ENCODE results near the gene SARM1. TPM values are rescaled to one million over a fixed set of nuclear protein-coding genes. Genes with fewer than 3 reads are reported as not detected.

Gene SARM1
- polyA plus RNA-seq, 1 donor (not counting 4 experiments of a cell fraction or from before 2014, with no cell fraction given): 0.90 TPM

DNA sequence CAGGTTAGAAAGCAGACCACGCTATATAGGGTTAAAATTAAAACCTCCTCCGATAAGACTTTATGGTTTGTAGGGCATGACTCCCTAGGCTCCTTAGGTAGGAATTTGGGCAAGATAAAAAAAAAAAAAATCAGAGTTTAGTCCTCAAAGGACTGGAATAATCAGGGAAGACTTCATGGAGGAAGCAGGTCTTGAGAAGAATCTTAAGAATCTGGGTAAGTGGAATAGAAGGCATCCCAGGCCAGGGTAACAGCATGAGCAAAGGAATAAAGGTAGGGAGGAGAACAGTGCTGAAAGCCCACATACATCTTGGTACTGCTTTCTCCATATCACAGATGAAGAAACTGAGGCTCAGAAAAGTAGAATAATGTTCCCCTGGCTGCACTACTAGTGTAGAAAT is 19.1 kb downstream of the SARM1 start:
- Histone ChIP-seq H3K4me1 (ENCODE audit: control insufficient read depth, extremely low read depth, insufficient read depth, low read length) (peaks cover 10% of the 10 kb centered on the region), H3K4me3 (ENCODE audit: control insufficient read depth in 2 of 3, extremely low read depth in 1 of 3, insufficient read depth in 2 of 3, low read depth in 1 of 3, low read length in 3 of 3) (no peak overlapping the region)
- no peak for TF ChIP-seq EZH2 (IDR thresholded peaks at IDR 0.05; ENCODE audit: low read length)
- TF ChIP-seq, protein P1, sequence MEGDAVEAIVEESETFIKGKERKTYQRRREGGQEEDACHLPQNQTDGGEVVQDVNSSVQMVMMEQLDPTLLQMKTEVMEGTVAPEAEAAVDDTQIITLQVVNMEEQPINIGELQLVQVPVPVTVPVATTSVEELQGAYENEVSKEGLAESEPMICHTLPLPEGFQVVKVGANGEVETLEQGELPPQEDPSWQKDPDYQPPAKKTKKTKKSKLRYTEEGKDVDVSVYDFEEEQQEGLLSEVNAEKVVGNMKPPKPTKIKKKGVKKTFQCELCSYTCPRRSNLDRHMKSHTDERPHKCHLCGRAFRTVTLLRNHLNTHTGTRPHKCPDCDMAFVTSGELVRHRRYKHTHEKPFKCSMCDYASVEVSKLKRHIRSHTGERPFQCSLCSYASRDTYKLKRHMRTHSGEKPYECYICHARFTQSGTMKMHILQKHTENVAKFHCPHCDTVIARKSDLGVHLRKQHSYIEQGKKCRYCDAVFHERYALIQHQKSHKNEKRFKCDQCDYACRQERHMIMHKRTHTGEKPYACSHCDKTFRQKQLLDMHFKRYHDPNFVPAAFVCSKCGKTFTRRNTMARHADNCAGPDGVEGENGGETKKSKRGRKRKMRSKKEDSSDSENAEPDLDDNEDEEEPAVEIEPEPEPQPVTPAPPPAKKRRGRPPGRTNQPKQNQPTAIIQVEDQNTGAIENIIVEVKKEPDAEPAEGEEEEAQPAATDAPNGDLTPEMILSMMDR (optimal IDR thresholded peaks at IDR 0.05 in 1 of 3, IDR thresholded peaks at IDR 0.05 in 1 of 3, conservative IDR thresholded peaks at IDR 0.05 in 1 of 3; ENCODE audit: extremely low read depth in 1 of 3, insufficient read depth in 2 of 3, low read length in 3 of 3): no peak

DNA sequence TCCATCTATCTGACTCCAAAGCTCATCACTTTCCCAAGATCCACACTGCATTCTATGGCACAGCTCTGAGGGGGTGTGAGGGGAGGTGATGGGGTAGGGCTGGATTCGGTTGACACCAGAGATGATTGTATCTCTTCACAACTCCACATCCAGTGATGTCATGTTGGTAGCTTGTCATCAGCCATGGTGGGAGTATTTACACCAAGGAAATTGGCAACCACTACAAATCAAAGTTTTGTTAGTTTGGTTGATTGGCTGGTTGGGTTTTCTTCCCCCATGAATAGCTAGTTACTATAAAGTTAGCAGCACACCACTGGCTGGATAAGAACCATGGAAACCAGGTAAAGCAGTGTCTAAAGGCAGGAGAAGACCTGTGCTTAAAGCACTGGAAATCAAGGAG is 19.5 kb downstream of the SARM1 start:
- Histone ChIP-seq H3K79me2 (ENCODE audit: control insufficient read depth, insufficient read depth, low read length) (no peaks in the 10 kb centered on the region), H3K9me3 (ENCODE audit: control insufficient read depth, low read depth, low read length) (no peaks in the 10 kb centered on the region), H2AFZ (ENCODE audit: control insufficient read depth, low read length) (no peak overlapping the region), H3K27me3 (ENCODE audit: control insufficient read depth, extremely low read depth, insufficient read depth, low read length) (no peaks in the 10 kb centered on the region), H3K36me3 (ENCODE audit: control insufficient read depth in 2 of 2, extremely low read depth in 1 of 2, insufficient read depth in 2 of 2, low read length in 2 of 2) (no peaks in the 10 kb centered on the region), H3K4me1 (ENCODE audit: control insufficient read depth, extremely low read depth, insufficient read depth, low read length) (peaks cover 10% of the 10 kb centered on the region), H3K4me2 (ENCODE audit: control insufficient read depth, extremely low read depth, insufficient read depth, low read depth, low read length) (no peak overlapping the region), H4K20me1 (ENCODE audit: control insufficient read depth, extremely low read depth, insufficient read depth, low read length) (no peaks in the 10 kb centered on the region), H3K27ac (ENCODE audit: control insufficient read depth, insufficient read depth, low read length) (no peak overlapping the region), H3K9ac (ENCODE audit: control insufficient read depth, extremely low read depth, insufficient read depth, low read length) (no peak overlapping the region), H3K9me1 (ENCODE audit: control insufficient read depth, extremely low read depth, insufficient read depth, low read length) (no peaks in the 10 kb centered on the region), H3K4me3 (ENCODE audit: control insufficient read depth in 2 of 3, extremely low read depth in 1 of 3, insufficient read depth in 2 of 3, low read depth in 1 of 3, low read length in 3 of 3) (no peak overlapping the region)
- dilution Hi-C loops (cut with MboI; ENCODE audit: extremely low pct_ligation_motif_present, low sequenced_read_pairs): no loop called here
- TF ChIP-seq EZH2 (IDR thresholded peaks at IDR 0.05; ENCODE audit: low read length): no peak
- TF ChIP-seq, protein P1 (optimal IDR thresholded peaks at IDR 0.05 in 1 of 3, IDR thresholded peaks at IDR 0.05 in 1 of 3, conservative IDR thresholded peaks at IDR 0.05 in 1 of 3; ENCODE audit: extremely low read depth in 1 of 3, insufficient read depth in 2 of 3, low read length in 3 of 3): no peak
- no peak for FAIRE-seq
- DNase-seq (ENCODE audit: low read depth, low spot score): no peak

More for the DNA sequence above, 19.1 kb downstream of the SARM1 start:
- no peaks in the 10 kb centered on the region for H3K9me1 ChIP-seq (ENCODE audit: control insufficient read depth, extremely low read depth, insufficient read depth, low read length)
- dilution Hi-C loops (cut with MboI; ENCODE audit: extremely low pct_ligation_motif_present, low sequenced_read_pairs): no loop called here
- no peaks in the 10 kb centered on the region for H3K9me3 ChIP-seq (ENCODE audit: control insufficient read depth, low read depth, low read length)
- FAIRE-seq: no peak
- no peak overlapping the region for H3K27ac ChIP-seq (ENCODE audit: control insufficient read depth, insufficient read depth, low read length)
- H3K9ac ChIP-seq (ENCODE audit: control insufficient read depth, extremely low read depth, insufficient read depth, low read length): no peak overlapping the region
- no peak for DNase-seq (ENCODE audit: low read depth, low spot score)
- H3K79me2 ChIP-seq (ENCODE audit: control insufficient read depth, insufficient read depth, low read length): no peaks in the 10 kb centered on the region
- H3K36me3 ChIP-seq (ENCODE audit: control insufficient read depth in 2 of 2, extremely low read depth in 1 of 2, insufficient read depth in 2 of 2, low read length in 2 of 2): no peaks in the 10 kb centered on the region
- no peak overlapping the region for H3K4me2 ChIP-seq (ENCODE audit: control insufficient read depth, extremely low read depth, insufficient read depth, low read depth, low read length)
- H3K27me3 ChIP-seq (ENCODE audit: control insufficient read depth, extremely low read depth, insufficient read depth, low read length): no peaks in the 10 kb centered on the region
- no peaks in the 10 kb centered on the region for H4K20me1 ChIP-seq (ENCODE audit: control insufficient read depth, extremely low read depth, insufficient read depth, low read length)
- no peak overlapping the region for H2AFZ ChIP-seq (ENCODE audit: control insufficient read depth, low read length)

Data from keratinocyte (primary cell).